ENCODE measurements around the gene DCTN4.

DCTN4 gene

DNA sequence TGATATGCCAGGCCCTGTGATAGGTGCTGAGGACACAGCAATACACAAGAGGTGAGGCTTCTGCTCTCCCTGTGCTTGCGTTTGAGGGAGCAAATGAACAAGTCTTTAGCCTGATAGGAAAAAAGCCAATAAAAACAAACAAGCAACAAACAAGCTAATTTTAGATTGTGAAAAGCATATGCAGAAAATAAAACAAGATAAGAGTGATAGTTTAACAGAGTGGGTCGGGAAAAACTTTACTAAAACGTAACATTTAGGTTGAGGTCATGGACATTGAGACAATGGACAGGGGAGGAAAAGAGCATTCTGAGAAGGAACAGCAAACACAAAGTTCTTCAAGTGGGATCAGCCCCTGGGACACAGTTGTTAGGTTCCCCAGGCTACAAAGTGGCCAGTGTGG lies 24.0 kb upstream of the DCTN4 start:
- TF ChIP-seq ZFX (IDR thresholded peaks at IDR 0.05; ENCODE audit: borderline replicate concordance) = no peak
- TF ChIP-seq, protein P1, sequence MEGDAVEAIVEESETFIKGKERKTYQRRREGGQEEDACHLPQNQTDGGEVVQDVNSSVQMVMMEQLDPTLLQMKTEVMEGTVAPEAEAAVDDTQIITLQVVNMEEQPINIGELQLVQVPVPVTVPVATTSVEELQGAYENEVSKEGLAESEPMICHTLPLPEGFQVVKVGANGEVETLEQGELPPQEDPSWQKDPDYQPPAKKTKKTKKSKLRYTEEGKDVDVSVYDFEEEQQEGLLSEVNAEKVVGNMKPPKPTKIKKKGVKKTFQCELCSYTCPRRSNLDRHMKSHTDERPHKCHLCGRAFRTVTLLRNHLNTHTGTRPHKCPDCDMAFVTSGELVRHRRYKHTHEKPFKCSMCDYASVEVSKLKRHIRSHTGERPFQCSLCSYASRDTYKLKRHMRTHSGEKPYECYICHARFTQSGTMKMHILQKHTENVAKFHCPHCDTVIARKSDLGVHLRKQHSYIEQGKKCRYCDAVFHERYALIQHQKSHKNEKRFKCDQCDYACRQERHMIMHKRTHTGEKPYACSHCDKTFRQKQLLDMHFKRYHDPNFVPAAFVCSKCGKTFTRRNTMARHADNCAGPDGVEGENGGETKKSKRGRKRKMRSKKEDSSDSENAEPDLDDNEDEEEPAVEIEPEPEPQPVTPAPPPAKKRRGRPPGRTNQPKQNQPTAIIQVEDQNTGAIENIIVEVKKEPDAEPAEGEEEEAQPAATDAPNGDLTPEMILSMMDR (IDR thresholded peaks at IDR 0.05) = no peak
- no peak overlapping the region; the same call in 1 of the 2 replicates for H3K27ac ChIP-seq

DNA sequence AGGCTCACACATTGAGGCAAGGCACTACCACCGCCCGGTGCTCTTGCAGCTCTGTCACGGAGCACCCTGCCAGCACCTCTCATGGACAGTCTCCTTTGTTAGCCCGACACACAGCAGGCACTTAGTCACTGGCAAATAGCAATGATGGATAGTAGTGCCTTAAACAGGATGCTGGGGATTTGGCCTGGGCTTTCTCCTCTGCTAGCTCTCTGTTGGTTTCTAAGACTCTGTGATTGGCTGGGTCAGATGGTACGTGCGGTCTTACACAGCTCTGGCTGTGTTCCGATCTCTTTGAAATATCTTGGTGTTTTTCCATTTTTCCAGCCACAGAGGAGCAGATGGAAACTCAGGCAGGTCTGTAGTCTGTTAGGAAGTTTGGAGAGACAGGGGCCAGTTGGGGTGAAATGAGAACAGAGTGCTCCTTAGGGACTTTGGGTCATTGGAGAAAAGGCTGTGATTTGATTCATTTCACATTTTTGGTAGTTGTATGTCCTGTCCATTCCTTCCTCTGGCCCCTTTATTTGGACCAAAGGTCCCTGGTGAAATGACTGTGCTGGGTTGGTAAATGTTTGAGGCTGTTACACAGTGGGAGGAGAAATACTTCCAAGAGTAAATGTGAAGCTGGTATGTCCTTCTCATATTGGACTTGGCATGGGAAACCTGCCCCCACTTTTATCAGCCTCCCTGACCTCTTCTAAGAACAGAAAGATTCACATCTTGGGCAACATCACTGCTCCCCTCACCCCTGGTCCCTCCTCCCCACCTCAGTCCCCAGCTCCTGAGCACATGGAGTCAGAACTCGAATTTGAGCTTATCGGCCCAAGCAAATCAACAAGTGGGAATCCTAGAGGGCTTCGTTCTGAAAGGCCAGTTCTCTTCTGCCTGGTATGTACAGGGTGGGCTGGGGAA lies 23.1 kb upstream of the DCTN4 start:
- TF ChIP-seq, protein P1 (IDR thresholded peaks at IDR 0.05) = no peak
- TF ChIP-seq ZFX (IDR thresholded peaks at IDR 0.05; ENCODE audit: borderline replicate concordance) = no peak
- H3K27ac ChIP-seq = no peak overlapping the region

DNA sequence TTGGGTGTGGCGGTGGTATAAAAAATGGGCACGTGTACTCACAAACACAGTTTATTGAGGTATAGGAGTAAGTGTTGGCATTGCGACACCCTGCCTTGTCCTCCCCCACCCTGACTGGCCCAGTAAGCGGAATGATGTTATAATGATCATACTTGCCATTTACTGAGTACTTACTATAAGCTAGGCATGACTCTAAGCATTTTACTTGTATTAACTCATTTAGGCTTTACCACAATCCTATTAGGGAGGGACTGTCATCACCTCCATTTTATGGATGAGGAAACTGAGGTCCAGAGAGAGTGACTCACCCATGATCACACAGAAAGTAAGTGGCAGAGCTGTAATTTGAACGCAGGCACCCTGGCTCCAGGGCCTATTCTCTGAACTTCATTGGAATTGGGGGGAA lies 22.0 kb upstream of the DCTN4 start:
- no peak overlapping the region for H3K27ac ChIP-seq
- no peak for TF ChIP-seq ZFX (IDR thresholded peaks at IDR 0.05; ENCODE audit: borderline replicate concordance)
- TF ChIP-seq, protein P1 (IDR thresholded peaks at IDR 0.05) = no peak

- TF ChIP-seq ZFX (IDR thresholded peaks at IDR 0.05; ENCODE audit: borderline replicate concordance) = no peak
- TF ChIP-seq, protein P1 (IDR thresholded peaks at IDR 0.05) = no peak
Observed at GRCh38 chr5:150780187-150780692, 21.4 kb upstream of the DCTN4 start.

GRCh38 chr5:150779397-150780186 lies 20.8 kb upstream of the DCTN4 start:
- TF ChIP-seq, protein P1 (IDR thresholded peaks at IDR 0.05) = no peak
- TF ChIP-seq ZFX (IDR thresholded peaks at IDR 0.05; ENCODE audit: borderline replicate concordance) = no peak
- H3K27ac ChIP-seq = no peak overlapping the region

More at GRCh38 chr5:150780187-150780692, 21.4 kb upstream of the DCTN4 start:
- H3K27ac ChIP-seq = no peak overlapping the region

GRCh38 chr5:150778517-150779396 lies 19.9 kb upstream of the DCTN4 start, which contains the start of gene SMIM3:
Gene SMIM3, plus strand, starts transcription at chr5:150778757. Its CDS starts 16,684 bp downstream, at chr5:150795441.
- no peak within 1 kb of the TSS for H3K27ac ChIP-seq
- TF ChIP-seq, protein P1 (IDR thresholded peaks at IDR 0.05) = peak; percentile 53
- no peak for TF ChIP-seq ZFX (IDR thresholded peaks at IDR 0.05; ENCODE audit: borderline replicate concordance)
